ENCODE measurements around the gene TAB2.
A peak's percentile ranks its signal among the peaks of the same experiment; 100 is the strongest.

Gene TAB2

GRCh38 chr6:149317644-149318571 lies at the start of gene TAB2:
TAB2 (plus strand) TSS chr6:149317712; CDS start chr6:149369998, 52,286 bp downstream.
- peak; percentile 14 for DNase-seq (ENCODE audit: low read depth)

- no peak for DNase-seq (ENCODE audit: low read depth)
Measured at GRCh38 chr6:149268146-149268545, 49.4 kb upstream of the TAB2 start.

GRCh38 chr6:149268768-149269167 lies 48.7 kb upstream of the TAB2 start:
- DNase-seq (ENCODE audit: low read depth), result no peak

- no peak for DNase-seq (ENCODE audit: low read depth)
Measured at GRCh38 chr6:149270616-149271015, 46.9 kb upstream of the TAB2 start.

- no peak for DNase-seq (ENCODE audit: low read depth)
Measured at GRCh38 chr6:149271348-149272340, 45.9 kb upstream of the TAB2 start.

GRCh38 chr6:149273318-149273717 lies 44.2 kb upstream of the TAB2 start:
- DNase-seq (ENCODE audit: low read depth), result no peak

- DNase-seq (ENCODE audit: low read depth), result no peak
Measured at GRCh38 chr6:149275621-149276020, 41.9 kb upstream of the TAB2 start.

- DNase-seq (ENCODE audit: low read depth), result no peak
Measured at GRCh38 chr6:149277621-149278020, 39.9 kb upstream of the TAB2 start.

- DNase-seq (ENCODE audit: low read depth), result no peak
Measured at GRCh38 chr6:149278997-149279396, 38.5 kb upstream of the TAB2 start.

- DNase-seq (ENCODE audit: low read depth), result no peak
Measured at GRCh38 chr6:149284904-149285303, 32.6 kb upstream of the TAB2 start.

GRCh38 chr6:149285626-149286025 lies 31.9 kb upstream of the TAB2 start:
- DNase-seq (ENCODE audit: low read depth), result no peak

- DNase-seq (ENCODE audit: low read depth), result no peak
Measured at GRCh38 chr6:149286905-149287304, 30.6 kb upstream of the TAB2 start.

GRCh38 chr6:149289192-149289781 lies 28.2 kb upstream of the TAB2 start:
- DNase-seq (ENCODE audit: low read depth), result no peak

GRCh38 chr6:149289966-149290365 lies 27.5 kb upstream of the TAB2 start:
- no peak for DNase-seq (ENCODE audit: low read depth)

- DNase-seq (ENCODE audit: low read depth), result no peak
Measured at GRCh38 chr6:149293244-149293643, 24.3 kb upstream of the TAB2 start.

GRCh38 chr6:149300563-149300962 lies 16.9 kb upstream of the TAB2 start:
- no peak for DNase-seq (ENCODE audit: low read depth)

GRCh38 chr6:149302723-149303122 lies 14.8 kb upstream of the TAB2 start:
- no peak for DNase-seq (ENCODE audit: low read depth)

GRCh38 chr6:149303468-149303867 lies 14.0 kb upstream of the TAB2 start:
- DNase-seq (ENCODE audit: low read depth), result no peak

- no peak for DNase-seq (ENCODE audit: low read depth)
Measured at GRCh38 chr6:149305372-149305771, 12.1 kb upstream of the TAB2 start.

GRCh38 chr6:149306967-149307366 lies 10.5 kb upstream of the TAB2 start:
- peak; percentile 59 for DNase-seq (ENCODE audit: low read depth)

- DNase-seq (ENCODE audit: low read depth), result no peak
Measured at GRCh38 chr6:149311293-149311692, 6.2 kb upstream of the TAB2 start.

- no peak for DNase-seq (ENCODE audit: low read depth)
Measured at GRCh38 chr6:149311766-149312165, 5.7 kb upstream of the TAB2 start.

Measured in fibroblast of gingiva (primary cell).